Spleen (tissue), 13 donors: ENCODE results near the gene GSTT2B. TPM values are rescaled to one million over a fixed set of nuclear protein-coding genes. Genes with fewer than 3 reads are reported as not detected.
"Not testable (repeated sequence)": the region's sequence is repeated elsewhere in the genome, so short reads cannot be mapped to it uniquely, and the experiment has no call there.

Source experiments
- DNase-seq: peaks from one replicate; pipeline ENCODE4 v3.0.0-alpha.2; 2020
- H3K27ac ChIP-seq, 8 donors: fragments of 200-600 bp; sonication (generic) in 7 of 8; 1 replicate in 4 of 8; 2 replicates in 4 of 8; pipeline versions ENCODE4 v1.5.0 to v1.8.0; 2016 to 2021; ENCODE audit warnings: inconsistent platforms in 4 of 8, mild to moderate bottlenecking in 4 of 8, moderate library complexity in 1 of 8
- H3K27me3 ChIP-seq, 7 donors: fragments of 200-600 bp; sonication (generic) in 6 of 7; replicated peaks in 1 of 7; 1 replicate in 4 of 7; 2 replicates in 3 of 7; pipeline versions ENCODE4 v1.5.0 to v1.8.0; 2016 to 2021; ENCODE audit warnings: inconsistent platforms in 3 of 7, mild to moderate bottlenecking in 1 of 7
- H3K36me3 ChIP-seq, 6 donors: fragments of 200-600 bp; sonication (generic) in 5 of 6; 1 replicate in 4 of 6; 2 replicates in 2 of 6; pipeline versions ENCODE4 v1.5.0 to v1.8.0; 2016 to 2021; ENCODE audit warnings: inconsistent platforms in 2 of 6
- H3K4me1 ChIP-seq, 6 donors: fragments of 200-600 bp; sonication (generic) in 5 of 6; 1 replicate in 3 of 6; 2 replicates in 3 of 6; pipeline versions ENCODE4 v1.5.0 to v1.8.0; 2016 to 2021; ENCODE audit warnings: inconsistent platforms in 3 of 6
- H3K4me3 ChIP-seq, 8 donors: fragments of 200-600 bp; sonication (generic) in 7 of 8; 1 replicate in 4 of 8; 2 replicates in 4 of 8; pipeline versions ENCODE4 v1.5.0 to v1.8.0; 2016 to 2021; ENCODE audit warnings: inconsistent platforms in 4 of 8, mild to moderate bottlenecking in 4 of 8, moderate library complexity in 2 of 8
- H3K9me3 ChIP-seq, 8 donors: fragments of 200-600 bp; sonication (generic) in 7 of 8; 1 replicate in 4 of 8; 2 replicates in 4 of 8; pipeline versions ENCODE4 v1.5.0 to v1.8.0; 2016 to 2021; ENCODE audit warnings: inconsistent platforms in 4 of 8
- CTCF ChIP-seq, 11 experiments: fragments of 200-600 bp in 7 of 11; fragments of 450-650 bp in 4 of 11; sonication (generic) in 4 of 11; IDR thresholded peaks in 8 of 11; conservative IDR thresholded peaks in 3 of 11; 1 replicate in 7 of 11; 2 replicates in 4 of 11; pipeline versions ENCODE4 v1.4.0 to v1.8.0; 2016 to 2021; ENCODE audit warnings: antibody characterized with exemption in 11 of 11, inconsistent platforms in 4 of 11, mild to moderate bottlenecking in 1 of 11
- POLR2A ChIP-seq, 3 donors: fragments of 450-650 bp; IDR thresholded peaks; one replicate each; pipeline ENCODE4 v1.5.1; 2017; ENCODE audit warnings: antibody characterized with exemption in 3 of 3, mild to moderate bottlenecking in 1 of 3
- POLR2AphosphoS5 ChIP-seq, 3 donors: sonication (generic); formaldehyde crosslinking; IDR thresholded peaks; one replicate each; pipeline ENCODE4 v1.5.1; 2017; ENCODE audit warnings: antibody characterized with exemption in 3 of 3
- WGBS, 5 donors: extraction: QIAGEN DNeasy Blood & Tissue Kit in 3 of 5; methylation state at CpG; one replicate each; pipeline versions ENCODE4 v1.1.5 to v1.1.7; 2013 to 2018; 5-methylcytosine and 5-hydroxymethylcytosine counted together
- intact Hi-C: fragments of 100-400 bp; cut with DNase I; formaldehyde crosslinking; loops from one replicate; pipeline ENCODE4 v1.15.0; 2023; ENCODE audit warnings: low total_unique reads
- long read RNA-seq, 2 donors: transcript quantifications; one replicate each; lab custom pipeline, GENCODE V29; 2026
- polyA plus RNA-seq, 3 donors: library from polyadenylated mRNA; stranded (reverse); fragments of 200-250 nt; gene quantifications; one replicate each; pipeline ENCODE4 v1.2.1, GENCODE V29; 2013
- total RNA-seq, 7 donors: library from RNA; depleted of rRNA in 3 of 7; stranded (reverse); fragments of >200 nt in 3 of 7; fragmentation: NEBNext Ultra II Directional in 4 of 7; extraction: Animal tissue kit (Norgen Biotek cat#: 25700) in 4 of 7; gene quantifications; one replicate each; pipeline versions ENCODE4 v1.1.0 to v1.2.1, GENCODE V29; 2016 to 2021
- donor health status: healthy with polysubstance abuse.
- donor health status: DM: no; HTN: no; CAD: no; lungs with moderate emphysema.
- donor health status: DM: no; HTN: no; CAD: no.
- donor health status: Bipolar disorder and iron deficiency.
- donor health status: healthy.
- donor health status: DM: no; HTN: no; CAD: no.
- donor health status: DM: yes; HTN: yes; CAD: no.

GSTT2B gene
- total RNA-seq, result 10 to 100 TPM in 1 of 7 donors, 1 to 10 TPM in 6; 2.0 to 11.6 (median 3.7) TPM
- 10 to 100 TPM in 1 of 3 donors, 1 to 10 TPM in 2; 4.7 to 11.6 (median 6.6) TPM for polyA plus RNA-seq
- long read RNA-seq, donor 1, result 0 reads
- long read RNA-seq, donor 2, transcript GSTT2B-201 (5 exons, 1,099 nt), result major isoform, 5 of 6 reads
- long read RNA-seq, donor 2, partial matches to known transcripts, result 0 of 6 reads
- long read RNA-seq, donor 2, other reads (novel, unspliced or antisense), result 0 of 6 reads

- H3K9me3 ChIP-seq, H3K4me1 ChIP-seq, H3K36me3 ChIP-seq, DNase-seq, intact Hi-C loops, H3K27ac ChIP-seq, H3K4me3 ChIP-seq: not testable (repeated sequence)
- no CpG with 5 or more reads among the region's 43 CpGs for WGBS, 5 donors
- H3K27me3 ChIP-seq, result peaks cover 0 to 15% (median 0%) of the 10 kb centered on the region in 7 donors
These were observed at the start of gene GSTT2B for GRCh38 chr22:23961084-23961771. TSS of gene GSTT2B (minus strand) at chr22:23961195. CDS start at chr22:23961131, 64 bp downstream.

- no peak overlapping the region for H3K27ac ChIP-seq
- no peak for DNase-seq
- H3K36me3 ChIP-seq, result no peaks in the 10 kb centered on the region
- intact Hi-C loops, result no loop called here
- 90 to 98% (median 96%) methylated on average over 2 of the region's 2 CpGs for WGBS, 5 donors
- peaks cover 6 to 35% (median 29%) of the 10 kb centered on the region in 6 donors for H3K4me1 ChIP-seq
- TF ChIP-seq CTCF (IDR thresholded peaks at IDR 0.05 in 8 of 11, conservative IDR thresholded peaks at IDR 0.05 in 3 of 11), result no peak
- TF ChIP-seq POLR2AphosphoS5 (IDR thresholded peaks at IDR 0.05), result no peak
- no peak for TF ChIP-seq POLR2A (IDR thresholded peaks at IDR 0.05)
- no peaks in the 10 kb centered on the region for H3K27me3 ChIP-seq
- no peak overlapping the region for H3K4me3 ChIP-seq
- H3K9me3 ChIP-seq, result no peaks in the 10 kb centered on the region
These were observed 49.0 kb upstream of the GSTT2B start for GRCh38 chr22:24010018-24010391.

GRCh38 chr22:24009227-24010017, 48.4 kb upstream of the GSTT2B start:
- DNase-seq, result no peak
- H3K36me3 ChIP-seq, result no peaks in the 10 kb centered on the region
- intact Hi-C loops, result no loop called here

More at GRCh38 chr22:24009227-24010017, 48.4 kb upstream of the GSTT2B start:
- Histone ChIP-seq H3K4me3 (no peak overlapping the region), H3K9me3 (no peaks in the 10 kb centered on the region), H3K27ac (no peak overlapping the region), H3K27me3 (no peaks in the 10 kb centered on the region), H3K4me1 (peaks cover 6 to 35% (median 29%) of the 10 kb centered on the region in 6 donors)
- 83 to 91% (median 85%) methylated on average over 7 of the region's 7 CpGs for whole genome bisulfite sequencing, 5 donors
- no peak for TF ChIP-seq POLR2AphosphoS5 (IDR thresholded peaks at IDR 0.05)
- no peak for TF ChIP-seq POLR2A (IDR thresholded peaks at IDR 0.05)
- no peak for TF ChIP-seq CTCF (IDR thresholded peaks at IDR 0.05 in 8 of 11, conservative IDR thresholded peaks at IDR 0.05 in 3 of 11)
